HL-60 (cell line): ENCODE measurements around the gene SLC38A1.

ENCODE experiments used
- CTCF ChIP-seq: IDR thresholded peaks from one replicate; pipeline ENCODE4 v1.5.1; 2011; ENCODE audit warnings: low read length, control low read depth, inconsistent platforms; ENCODE audit not compliant: insufficient read depth
- GABPA ChIP-seq: IDR thresholded peaks from 2 replicates; pipeline ENCODE4 v1.6.1; 2012; ENCODE audit warnings: low read depth
- POLR2AphosphoS5 ChIP-seq: IDR thresholded peaks from 2 replicates; pipeline ENCODE4 v1.6.1; 2012; ENCODE audit warnings: low read depth
- REST ChIP-seq: IDR thresholded peaks from 2 replicates; pipeline ENCODE4 v1.6.1; 2012; ENCODE audit warnings: low read depth; ENCODE audit not compliant: insufficient replicate concordance
- SPI1 ChIP-seq: IDR thresholded peaks from 2 replicates; pipeline ENCODE4 v1.6.1; 2012; ENCODE audit warnings: low read depth, mild to moderate bottlenecking, borderline replicate concordance

- TF ChIP-seq CTCF (no peak), POLR2AphosphoS5 (no peak), GABPA (no peak), REST (no peak), SPI1 (no peak)
Observed at GRCh38 chr12:46159309-46159901, 109.4 kb downstream of the SLC38A1 start.
